HG03175 (cell line): Measurements from ENCODE around the gene AZI2.
A peak's percentile ranks its signal among the peaks of the same experiment; 100 is the strongest.

ENCODE experiments used
- ATAC-seq: cut with Tn5 transposase; IDR thresholded peaks from one replicate; pipeline ENCODE4 v1.9.1; 2021; ENCODE audit warnings: mild to moderate bottlenecking, moderate library complexity; ENCODE audit not compliant: unreplicated experiment

The AZI2 gene

DNA sequence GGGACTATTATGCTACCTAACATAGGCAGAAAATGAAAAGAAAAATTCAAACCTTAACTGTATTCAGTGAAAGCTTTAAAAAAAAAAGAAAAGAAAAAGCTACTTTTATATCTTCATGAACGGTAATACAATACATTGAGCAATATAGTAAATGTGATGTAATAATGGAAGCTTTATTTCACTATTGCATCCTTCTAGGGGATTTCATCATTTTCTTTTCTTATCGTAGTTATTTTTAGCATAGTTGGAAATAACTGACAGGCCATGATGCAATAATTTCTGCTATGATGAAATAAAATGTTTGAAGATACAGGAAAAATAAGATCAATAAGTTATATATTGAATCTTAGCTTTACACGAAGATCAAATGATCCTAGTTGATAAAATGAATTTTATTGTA is 40.4 kb downstream of the AZI2 start:
- no peak for ATAC-seq

DNA sequence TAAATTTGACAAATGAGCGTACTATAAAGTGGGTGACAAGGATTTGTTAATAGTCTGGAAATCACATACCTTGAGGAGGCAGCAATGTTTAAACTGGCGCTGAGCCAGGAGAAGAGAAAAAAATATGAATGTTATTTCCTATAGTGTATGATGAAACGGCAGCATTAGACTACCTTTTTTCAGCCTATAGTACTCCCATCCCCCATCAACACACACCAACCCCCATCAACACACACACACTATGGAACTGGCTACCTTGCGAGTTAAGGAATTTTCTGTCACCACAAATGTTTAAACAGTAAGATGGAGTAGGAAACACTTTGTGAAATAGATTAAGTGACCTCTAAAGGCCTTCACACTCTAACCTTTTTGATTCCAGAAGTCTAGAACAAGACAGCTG is 46.9 kb downstream of the AZI2 start:
- ATAC-seq: no peak

DNA sequence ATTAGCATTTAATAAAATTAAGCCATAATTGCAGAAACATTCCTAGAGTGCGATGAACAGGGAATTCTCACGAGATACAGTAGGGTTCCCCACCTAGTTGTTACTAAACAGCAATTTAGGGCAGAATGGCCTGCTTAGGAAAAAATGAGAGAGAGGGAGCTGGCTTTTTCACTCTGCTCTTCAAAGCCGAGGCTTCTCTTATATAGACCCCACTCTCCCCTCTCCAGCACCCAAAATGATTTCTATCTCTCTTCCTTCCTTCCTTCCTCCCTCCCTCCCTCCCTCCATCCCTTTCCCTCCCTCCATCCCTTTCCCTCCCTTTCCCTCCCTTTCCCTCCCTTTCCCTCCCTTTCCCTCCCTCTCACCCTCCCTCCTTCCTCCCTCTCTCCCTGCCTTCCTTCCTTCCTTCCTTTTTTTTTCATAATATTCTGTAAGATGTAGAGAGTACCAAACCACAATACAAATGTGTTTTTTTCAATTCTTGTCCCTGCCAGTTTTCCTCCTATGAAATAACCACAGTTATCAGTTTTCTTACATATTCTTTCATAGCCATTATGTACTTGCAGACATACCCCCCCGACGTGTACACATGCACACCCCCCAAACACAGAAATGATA is 48.2 kb downstream of the AZI2 start:
- ATAC-seq: no peak

- ATAC-seq: no peak
Measured at GRCh38 chr3:28299705-28300104, 48.9 kb downstream of the AZI2 start.

DNA sequence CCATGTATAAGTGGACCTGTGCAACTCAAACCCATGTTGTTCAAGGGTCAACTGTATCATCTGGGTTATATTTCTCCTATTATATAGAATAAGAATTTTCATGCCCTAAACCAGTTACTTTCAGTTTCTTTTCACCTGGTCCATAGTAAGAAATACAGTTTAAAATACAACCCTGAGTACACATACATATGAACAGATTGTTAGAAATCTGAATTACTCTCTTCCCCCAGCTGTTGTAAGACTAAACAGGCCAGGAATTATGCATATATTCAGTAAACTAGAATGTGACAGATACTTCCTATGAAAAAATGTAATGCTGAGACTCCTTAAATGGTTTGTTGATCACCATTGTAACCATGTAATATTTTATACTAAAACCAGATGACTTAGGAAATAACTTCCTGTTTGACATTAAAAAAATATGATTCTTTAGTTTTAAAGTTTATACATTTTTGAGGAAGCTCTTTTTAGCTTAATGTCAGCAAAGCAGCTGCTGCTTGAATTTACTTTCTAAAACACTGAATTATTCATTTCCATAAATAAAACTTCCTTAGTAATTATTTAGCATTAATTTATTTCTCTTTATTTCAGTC is 52.6 kb downstream of the AZI2 start:
- no peak for ATAC-seq

DNA sequence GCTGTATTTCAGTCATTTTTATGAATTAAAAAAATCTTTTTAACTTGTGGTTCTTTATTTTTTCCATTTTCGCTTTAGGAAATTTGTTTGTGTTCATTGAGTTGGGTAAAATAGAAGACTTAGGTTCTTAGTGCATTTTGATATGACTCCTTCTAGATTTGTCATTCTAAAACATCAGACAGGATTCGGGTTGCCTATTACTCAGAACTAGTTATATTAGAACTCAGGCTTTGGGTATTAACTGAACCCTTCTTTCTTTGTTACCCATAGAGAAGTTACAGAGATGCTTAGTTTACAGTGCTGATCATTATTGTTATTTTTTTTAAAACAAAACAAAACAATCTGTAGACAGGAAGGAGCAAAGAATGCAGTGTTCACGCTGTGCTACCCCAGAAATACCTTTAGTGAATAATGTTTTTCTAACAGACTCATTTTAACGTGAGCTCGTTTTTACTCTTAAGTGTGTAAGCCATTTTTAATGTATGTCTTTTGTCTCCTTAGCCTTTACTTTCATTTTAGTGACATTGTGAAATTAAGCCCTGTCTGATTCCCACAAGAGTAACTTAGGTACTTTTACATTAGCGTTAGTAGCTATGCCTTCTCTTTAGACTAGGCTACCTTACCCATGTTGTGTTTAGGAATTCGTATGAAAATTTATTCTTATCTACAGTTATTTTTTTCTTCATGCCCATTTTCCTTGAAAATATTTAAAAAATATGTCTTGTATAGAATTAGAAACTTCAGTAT is 53.8 kb downstream of the AZI2 start:
- ATAC-seq: no peak

DNA sequence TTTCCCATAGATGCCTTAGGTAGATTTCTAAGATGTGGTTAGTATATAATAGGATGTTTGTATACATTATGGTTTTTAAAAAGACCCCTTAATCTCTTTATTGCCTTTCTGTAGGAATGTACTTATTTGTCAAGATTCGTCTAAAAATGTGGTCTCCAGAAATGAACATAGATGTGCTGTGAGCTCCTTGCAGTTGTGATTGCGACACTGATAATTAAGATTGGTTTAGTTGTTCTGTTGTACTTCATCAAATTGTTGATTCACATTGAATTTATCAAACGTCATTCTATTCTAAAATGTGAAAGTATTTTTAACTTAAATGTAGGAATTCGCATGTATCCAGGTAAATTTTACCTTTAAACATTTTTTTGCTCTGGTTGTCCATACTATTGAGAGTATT is 56.0 kb downstream of the AZI2 start:
- ATAC-seq: no peak

DNA sequence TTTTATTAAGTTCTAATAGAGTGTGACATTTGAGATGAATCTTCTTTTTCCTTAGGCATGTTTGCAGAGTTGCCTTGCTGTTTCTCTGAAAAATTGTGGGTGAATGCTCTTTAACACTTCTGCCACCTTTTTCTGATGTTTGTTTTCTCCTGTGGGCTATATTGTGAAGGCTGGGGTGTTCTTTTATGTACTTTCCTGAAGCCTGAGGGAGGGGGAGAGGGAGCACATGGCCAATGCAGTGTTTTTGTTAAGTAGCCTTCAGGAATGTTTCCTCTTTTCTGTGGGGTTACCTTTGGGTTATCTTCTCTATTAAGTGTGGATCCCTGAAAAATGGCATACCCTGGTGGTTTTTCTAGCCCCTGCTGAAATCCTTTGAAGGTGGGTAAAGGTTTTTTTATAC is 57.0 kb downstream of the AZI2 start:
- no peak for ATAC-seq

DNA sequence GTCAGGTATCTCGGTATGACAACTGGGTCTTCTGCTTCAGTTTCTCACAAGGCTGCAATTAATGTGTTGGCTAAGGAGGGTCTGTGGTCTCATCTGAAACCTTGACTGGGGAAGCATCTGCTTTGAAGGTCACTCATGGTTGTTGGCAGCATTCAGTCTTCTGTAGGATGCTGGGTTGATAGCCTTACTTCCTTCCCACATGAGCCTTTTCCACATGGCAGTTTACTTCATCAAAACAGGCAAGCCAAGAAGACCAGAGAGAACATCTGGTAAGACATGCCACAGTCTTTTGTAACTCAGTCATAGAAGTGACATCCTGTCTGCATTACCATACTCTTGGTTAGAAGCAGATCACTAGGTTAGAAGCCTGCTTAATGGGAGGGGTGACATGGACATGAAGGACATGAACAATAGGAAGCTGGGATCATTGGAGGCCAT is 57.7 kb downstream of the AZI2 start:
- ATAC-seq: no peak

- no peak for ATAC-seq
Measured at GRCh38 chr3:28287046-28287445, 61.6 kb downstream of the AZI2 start.

GRCh38 chr3:28286595-28286994 is 62.0 kb downstream of the AZI2 start:
- ATAC-seq: peak; percentile 88

- no peak for ATAC-seq
Measured at GRCh38 chr3:28280781-28281180, 67.8 kb downstream of the AZI2 start.

GRCh38 chr3:28279770-28280169 is 68.9 kb downstream of the AZI2 start:
- ATAC-seq: no peak

DNA sequence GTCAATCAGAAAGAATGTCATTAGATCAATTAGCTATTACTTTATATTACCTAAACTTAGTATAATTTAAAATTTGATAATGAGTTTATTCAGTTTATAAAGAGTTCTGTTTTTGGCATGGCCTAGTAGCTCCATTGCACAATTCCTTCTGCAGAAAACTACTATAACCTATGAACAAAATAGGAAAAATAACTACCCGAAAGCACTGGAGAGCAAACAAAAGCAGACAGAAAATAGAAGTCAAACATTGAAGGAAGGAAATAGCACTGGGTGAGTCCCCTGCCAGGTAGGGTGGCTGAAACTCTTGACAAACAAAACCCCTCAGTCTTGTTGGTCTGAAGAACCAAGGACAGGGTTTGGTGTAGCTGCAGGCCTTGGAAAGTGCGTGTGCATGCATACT is 69.7 kb downstream of the AZI2 start:
- ATAC-seq: no peak

- no peak for ATAC-seq
Measured at GRCh38 chr3:28273837-28274236, 74.8 kb downstream of the AZI2 start.
